ENCODE results near the gene SPATC1L.
"Not testable (repeated sequence)": the region's sequence is repeated elsewhere in the genome, so short reads cannot be mapped to it uniquely, and the experiment has no call there.

The SPATC1L gene

DNA sequence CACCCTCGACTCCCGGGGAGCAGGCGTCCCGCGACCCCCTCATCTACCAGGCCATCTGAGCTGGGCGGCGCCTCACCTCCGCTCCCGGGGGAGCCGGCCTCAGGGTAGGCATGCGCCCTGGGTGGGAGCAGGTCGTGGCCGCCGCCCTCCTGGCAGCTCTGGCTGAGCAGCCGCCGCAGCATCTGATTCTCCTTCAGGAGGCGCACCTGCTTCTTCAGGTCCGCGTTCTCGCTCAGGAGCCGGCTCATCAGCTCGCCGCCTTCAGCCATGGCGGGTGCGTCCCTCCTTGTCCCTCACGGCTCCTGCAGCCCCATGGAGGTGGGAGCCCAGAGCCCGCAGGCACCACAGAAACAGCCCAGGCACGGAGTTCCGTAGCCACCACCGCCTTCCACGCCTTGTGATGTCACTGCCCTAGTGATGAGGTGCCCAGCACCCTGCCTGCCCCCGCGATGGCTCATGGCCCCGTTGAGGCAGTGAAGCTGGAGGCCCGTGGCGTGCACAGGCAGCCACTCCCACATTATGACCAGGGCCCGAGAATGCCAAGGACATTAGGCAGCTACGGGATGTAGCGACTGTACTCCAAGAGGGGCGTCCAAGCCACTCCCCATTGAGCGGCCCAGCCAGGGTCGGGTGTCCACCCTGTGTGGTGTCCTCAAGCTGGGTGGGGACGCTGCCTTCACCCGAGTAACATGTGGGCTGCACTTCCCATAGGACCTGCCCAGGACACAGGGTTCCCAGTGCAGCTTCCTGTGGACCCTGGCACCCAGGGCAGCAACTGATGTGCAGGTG, 1.5 kb downstream of the SPATC1L start:
- DNase-seq, result no peak

DNA sequence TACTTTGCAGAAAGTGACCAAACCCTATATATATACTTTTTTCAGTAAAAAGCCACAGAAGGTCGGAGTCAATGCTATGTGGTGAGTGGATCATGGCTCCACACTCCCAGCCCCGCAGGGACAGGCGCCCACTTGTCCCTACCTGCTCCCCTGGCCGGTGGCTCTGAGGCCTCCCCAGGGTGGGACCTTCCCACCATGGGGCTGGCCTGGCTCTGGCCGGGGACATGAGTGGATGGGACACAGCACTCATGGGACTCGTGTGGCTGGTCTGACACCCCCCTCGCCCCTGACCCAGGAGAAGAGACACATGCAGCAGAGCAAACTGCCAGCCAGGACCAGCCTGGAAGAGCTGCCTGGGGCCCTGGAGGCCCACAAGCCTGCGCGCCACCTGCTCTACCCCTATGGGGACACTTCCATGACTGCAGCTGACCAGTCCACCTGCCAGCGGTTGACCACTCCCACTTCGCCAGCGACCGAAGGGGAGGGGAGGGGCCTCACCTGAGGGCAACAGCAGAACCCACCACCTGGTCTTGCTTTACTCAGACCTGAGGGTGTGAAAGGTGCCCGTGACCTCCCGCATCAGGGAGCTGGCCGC, 2.2 kb downstream of the SPATC1L start:
- no peak for DNase-seq

DNA sequence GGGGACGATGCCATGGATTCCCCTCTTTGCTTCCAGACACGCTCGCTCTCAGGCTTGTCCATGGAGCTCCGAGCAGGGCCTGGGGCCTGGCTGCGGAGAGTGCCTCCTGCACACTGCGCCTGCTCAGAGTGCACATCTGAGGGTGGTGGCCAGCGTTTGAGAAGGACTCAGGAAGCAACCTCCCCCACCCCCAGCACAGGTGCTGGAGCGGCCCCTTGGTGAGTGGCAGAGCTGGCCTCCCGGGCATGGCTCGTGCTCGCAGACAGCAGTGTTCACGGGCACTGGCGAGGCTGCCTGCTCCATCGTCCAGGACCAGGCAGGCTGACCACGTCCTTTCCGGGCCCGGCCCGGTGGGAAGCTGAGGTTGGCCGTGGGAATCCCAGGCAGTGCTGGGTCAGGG, 2.8 kb downstream of the SPATC1L start:
- DNase-seq, result no peak

DNA sequence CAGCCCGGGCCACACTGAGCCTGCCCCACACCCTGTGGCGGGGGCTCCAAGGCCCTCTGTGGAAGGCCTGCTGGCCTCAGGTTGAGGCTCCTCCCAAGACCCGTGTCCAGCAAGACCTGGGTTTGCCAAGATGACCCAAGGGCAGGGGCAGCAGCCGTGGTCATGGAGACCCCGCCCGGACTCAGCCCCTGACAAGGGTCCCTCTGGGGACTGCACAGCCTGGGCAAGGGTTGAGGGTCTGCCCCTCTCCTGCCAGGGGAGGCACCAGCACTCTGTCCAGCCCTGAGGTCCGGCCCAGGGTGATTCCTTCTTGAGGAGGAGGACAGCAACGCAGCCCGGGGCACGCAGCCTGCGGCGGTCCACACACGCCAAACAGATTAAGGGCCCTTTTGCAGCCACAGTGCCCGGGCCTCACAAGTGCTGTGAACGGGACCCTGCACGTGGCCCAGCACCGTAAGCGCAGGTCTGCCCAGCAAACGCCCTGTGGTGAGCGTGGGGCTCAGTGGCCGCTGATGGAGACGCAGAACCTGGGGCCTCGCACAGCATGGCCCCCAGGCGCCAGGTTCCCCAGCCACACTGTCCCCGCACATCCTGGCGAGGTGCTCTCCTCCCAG, 3.4 kb downstream of the SPATC1L start:
- DNase-seq, result no peak

DNA sequence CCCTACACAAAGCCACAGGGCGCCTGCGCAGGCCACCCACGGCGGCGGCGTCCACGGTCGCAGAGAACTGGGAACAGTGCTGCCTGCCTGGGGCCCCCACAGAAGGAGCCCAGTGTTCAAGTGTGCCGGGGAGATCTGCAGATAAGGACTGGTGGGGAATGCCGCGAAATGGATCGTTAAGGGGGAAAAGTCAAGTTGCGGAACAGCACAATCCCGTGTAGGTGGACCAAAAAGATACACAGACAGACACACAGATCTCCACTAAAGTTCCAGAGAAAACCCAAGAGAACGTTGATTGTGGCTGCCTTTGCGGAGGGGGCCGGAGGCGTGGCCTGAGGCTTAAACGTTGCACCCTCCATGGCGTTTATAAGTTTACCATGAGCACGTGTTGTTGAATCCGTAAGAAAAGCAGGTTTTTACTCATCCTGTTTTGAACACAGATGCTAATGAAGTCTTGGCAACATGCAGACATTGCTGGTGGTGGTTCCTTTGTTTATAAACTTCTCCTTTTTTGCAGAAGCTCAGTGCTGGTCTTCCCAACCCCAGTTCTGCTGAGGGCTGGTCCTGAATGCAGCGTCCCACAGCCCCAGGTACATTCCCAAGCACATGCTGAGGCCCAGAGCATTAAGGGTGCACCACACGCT, 4.1 kb downstream of the SPATC1L start:
- DNase-seq, result no peak

DNA sequence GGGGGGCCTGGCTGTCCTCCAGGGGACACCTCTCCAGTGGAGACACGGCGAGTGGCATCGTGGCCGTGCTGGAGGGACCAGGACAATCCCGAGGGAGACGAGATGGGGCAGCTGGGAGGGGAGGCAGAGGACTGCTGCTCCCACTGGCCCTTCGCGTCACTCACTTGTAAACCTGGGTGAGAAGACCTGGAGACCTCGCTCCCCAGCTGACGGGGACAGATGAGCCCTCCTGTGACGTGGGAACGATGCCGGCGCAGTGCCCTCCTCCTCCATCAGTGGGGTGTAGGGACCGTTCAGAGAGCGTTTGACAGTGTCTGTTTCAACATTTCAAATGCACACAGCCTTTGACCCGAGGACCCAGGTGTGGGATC, 4.6 kb downstream of the SPATC1L start:
- DNase-seq, result no peak

DNA sequence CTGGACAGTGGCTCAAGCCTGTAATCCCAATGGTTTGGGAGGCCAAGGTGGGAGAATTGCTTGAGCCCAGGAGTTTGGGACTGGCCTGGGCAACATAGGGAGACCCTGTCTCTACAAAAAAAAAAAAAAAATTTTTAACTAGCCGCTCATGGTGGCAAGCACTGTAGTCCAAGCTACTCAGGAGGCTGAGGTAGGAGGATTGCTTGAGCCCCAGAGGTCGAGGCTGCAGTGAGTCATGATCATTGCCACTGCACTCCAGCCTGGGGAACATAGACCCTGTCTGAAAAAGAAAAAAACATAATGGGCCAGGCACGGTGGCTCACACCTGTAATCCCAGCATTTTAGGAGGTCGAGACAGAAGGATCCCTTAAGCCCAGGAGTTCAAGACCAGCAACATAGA, 5.3 kb downstream of the SPATC1L start:
- DNase-seq, result no peak

DNA sequence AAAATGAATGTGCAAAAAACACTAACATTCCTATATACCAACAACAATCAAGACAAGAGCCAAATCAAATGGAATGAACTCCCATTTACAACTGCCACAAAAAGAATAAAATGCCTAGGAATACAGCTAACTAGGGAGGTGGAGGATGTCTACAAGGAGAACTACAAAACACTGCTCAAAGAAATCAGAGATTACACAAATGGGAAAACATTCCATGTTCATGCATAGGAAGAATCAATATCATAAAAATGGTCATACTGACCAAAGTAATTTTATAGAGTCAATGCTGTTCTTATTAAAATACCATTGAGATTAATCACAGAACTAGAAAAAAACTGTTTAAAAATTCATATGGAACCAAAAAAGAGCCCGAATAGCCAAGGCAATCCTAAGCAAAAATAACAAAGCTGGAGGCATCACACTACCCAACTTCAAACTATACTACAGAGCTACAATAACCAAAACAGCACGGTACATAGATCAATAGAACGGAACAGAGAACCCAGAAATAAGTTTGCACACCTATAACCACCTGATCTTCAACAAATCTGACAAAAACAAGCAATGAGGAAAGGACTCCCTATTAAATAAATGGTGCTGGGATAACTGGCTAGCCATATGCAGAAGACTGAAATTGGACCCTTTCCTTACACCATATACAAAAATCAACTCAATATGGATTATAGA, 7.7 kb downstream of the SPATC1L start:
- DNase-seq, result not testable (repeated sequence)

DNA sequence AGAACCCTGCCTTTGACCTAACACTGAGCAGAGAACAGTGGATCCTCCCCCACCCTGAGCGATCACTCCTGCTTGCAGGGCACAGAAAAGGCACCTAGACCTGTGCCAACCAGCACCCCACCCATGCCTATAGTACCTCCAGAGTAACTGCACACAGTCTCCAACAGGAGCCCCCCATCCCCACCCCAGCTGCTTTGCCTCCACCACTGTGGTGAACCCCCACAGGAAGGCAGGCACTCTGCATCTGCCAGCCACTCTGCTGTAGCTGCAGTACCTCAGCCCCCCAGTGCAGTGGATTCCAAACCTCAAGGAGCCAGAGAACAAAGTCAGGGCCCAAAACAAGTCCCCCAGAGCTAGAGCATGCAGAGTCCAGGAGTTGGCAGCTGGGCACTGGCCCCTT, 10.7 kb downstream of the SPATC1L start:
- DNase-seq, result no peak

DNA sequence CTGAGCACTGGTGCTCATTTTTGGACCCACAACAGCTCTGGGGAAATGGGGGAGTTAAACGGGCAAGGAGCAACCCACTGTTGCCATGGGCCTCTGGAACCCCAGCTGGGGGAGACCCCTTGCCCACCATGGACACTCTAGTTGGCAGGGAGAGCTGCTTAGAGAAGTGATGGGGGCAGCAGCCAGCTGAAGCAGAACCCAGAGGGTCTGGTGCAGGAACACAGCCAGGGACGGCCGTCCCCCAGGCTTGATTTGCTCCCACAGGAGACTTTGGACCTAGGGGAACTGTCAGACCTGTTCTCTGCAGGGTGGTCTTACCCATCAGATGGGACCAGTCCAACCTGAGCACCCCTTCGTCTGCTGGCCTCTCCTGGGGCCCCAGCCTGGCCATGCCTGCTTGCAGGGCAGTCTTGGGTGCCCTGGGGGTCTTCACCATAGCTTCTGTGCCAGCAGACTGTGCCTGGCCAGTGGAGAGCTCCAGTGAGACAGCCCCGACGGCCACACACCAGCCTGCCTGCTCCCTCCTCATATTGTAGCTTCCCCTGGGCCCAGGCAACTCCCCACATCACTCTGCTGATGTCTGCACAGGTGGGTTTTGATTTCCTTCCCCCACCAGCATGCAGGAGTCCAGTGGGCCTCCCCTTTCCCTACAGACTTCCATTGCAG, 11.3 kb downstream of the SPATC1L start:
- DNase-seq, result no peak

DNA sequence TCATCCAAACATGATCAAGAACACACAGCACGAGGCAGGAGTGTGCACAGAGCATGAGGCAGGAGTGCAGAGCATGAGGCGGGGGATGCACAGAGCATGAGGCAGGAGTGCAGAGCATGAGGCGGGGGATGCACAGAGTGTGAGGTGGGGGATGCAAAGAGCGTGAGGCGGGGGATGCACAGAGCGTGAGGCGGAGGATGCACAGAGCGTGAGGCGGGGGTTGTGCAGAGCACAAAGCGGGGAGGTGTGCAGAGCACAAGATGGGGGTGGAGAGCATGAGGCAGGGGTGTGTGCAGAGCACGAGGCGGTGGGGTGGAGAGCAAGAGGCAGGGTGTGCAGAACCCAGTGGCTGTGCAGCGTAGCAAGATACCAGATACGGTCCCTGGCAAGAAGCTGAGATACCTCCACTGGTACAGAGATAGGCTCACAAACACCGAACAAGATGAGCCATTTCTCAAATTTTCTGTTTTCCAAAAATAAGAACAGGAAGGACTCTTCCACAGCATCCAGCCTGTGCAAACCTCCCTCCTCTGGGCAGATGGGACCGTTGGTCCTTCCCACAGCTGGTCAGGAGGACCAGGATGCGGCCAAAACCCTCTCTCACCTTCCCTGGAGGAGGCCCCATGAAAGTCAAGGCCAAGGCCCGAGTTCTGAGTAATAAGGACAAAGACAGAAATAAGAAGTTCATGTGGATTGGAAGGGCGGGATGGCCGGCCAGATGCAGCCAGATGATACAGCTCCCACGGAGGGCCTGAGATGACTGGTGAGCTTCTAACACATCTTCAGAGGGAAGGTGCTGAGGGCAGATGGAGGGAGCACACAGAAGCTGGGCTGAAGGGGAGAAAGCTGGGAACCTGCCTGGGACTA, 12.0 kb downstream of the SPATC1L start:
- DNase-seq, result no peak

DNA sequence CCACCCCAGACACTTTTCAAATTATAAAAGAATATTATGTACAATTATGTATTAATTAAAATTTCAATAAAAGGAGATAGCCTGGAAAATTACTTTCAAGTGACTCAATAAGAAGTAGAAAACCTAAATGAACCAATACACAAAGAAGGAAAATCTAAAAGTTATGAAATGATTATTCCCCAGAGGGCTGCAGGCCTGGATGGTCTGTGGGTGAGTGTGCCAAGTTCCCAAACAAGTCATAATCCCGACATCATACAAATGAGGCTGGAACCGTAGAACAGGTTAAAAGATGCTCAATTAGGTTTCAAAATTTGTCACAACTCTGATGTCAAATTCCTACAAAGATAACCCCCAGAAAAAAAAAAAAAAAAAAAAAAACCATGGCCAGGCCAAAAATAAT, 12.7 kb downstream of the SPATC1L start:
- DNase-seq, result no peak

DNA sequence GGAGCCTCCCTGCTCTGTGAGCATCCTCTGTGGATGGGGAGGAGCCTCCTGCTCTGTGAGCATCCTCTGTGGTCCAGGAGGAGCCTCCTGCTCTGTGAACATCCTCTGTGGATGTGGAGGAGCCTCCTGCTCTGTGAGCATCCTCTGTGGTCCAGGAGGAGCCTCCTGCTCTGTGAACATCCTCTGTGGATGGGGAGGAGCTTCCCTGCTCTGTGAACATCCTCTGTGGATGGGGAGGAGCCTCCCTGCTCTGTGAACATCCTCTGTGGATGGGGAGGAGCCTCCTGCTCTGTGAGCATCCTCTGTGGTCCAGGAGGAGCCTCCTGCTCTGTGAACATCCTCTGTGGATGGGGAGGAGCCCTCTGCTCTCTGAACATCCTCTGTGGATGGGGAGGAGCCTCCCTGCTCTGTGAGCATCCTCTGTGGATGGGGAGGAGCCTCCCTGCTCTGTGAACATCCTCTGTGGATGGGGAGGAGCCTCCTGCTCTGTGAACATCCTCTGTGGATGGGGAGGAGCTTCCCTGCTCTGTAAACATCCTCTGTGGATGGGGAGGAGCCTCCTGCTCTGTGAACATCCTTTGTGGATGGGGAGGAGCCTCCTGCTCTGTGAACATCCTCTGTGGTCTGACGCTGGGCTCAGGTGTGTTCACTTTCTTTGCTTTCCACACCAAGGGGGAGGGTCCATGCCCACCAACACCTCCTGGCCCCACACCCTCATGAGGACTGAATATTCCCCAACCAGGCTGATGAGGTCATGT, 13.6 kb downstream of the SPATC1L start:
- not testable (repeated sequence) for DNase-seq

DNA sequence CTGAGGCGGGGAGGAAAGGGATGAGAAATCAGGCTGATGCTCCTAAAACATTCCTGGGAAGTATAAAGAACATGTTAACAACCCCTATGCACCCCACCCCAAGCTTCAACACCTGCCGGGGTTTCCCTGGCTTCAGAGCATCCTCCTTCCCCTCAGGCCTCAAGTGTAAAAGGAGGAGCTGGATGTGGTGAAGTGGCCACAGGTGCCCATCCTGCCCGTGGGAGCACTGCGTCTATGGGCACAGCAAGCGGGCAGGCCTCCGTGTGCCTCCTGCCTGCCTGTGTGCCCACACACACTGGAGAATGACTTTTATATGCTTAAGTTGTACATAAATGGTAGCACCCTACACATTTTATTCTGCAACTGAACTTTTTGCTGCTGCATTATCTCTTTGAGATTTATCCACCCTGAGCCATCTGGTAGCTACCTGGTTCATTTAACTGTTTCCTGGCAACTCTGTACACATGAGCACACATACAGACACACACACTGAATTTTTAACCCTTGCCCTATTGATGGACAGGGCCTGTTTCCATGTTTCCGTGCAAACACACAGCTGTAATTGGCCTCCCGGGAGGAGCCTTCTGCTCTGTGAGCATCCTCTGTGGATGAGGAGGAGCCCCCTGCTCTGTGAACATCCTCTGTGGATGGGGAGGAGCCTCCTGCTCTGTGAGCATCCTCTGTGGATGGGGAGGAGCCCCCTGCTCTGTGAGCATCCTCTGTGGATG, 15.4 kb downstream of the SPATC1L start:
- DNase-seq, result no peak

DNA sequence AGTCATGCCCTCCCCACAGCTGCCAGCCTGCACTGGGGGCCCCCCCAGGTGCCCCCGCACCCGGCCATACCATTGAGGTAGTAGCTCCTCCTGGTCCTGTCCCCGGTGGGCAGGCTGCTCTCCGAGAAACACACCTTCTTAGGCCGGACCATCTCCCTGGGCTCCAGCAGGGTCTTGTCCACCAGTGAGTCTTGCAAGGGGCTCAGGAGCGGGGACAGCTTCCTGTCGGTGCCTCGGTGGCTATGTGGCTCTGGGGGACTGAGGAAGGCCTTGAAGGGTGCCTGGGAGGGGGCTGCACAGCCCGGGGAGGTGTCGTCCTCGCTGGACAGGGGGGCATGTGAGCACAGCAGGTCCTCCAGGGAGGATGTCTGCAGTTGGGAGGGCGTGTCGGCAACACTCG, 16.0 kb downstream of the SPATC1L start:
- DNase-seq, result no peak

DNA sequence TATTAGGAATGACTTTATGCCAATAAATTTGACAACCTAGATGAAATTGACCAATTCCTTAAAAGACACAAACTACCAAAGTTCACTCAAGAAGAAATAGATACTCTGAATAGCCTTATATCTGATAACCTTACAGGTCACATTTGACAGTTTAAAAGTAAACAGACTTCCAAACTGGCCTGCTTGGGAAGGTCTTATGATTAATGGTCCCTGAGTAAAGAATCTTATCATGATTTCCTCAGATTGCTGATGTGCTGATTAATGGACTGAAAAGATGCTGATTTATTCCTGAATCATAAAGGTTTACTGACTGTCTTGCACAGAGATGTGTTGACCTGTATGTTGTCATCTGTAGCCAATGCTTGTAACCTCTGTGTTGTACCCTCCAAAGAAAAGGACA, 19.2 kb downstream of the SPATC1L start:
- no peak for DNase-seq

DNA sequence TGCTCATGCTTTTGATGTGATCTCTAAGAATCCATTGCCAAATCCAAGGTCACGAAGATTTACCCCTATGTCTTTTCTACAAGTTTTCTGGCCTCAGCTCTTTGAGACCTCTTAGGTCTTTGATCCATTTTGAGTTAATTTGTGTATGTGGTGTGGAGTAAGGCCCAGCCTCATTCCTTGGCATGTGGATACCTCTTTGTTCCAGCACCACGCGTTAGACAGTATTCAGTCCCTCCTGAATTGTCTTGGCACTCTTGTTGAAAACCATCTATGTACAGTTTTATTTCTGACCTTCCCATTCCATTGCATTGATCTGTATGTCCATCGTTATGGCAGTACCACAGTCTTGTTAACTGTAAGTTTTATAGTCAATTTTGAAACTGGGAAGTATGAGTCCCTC, 20.9 kb downstream of the SPATC1L start:
- no peak for DNase-seq

DNA sequence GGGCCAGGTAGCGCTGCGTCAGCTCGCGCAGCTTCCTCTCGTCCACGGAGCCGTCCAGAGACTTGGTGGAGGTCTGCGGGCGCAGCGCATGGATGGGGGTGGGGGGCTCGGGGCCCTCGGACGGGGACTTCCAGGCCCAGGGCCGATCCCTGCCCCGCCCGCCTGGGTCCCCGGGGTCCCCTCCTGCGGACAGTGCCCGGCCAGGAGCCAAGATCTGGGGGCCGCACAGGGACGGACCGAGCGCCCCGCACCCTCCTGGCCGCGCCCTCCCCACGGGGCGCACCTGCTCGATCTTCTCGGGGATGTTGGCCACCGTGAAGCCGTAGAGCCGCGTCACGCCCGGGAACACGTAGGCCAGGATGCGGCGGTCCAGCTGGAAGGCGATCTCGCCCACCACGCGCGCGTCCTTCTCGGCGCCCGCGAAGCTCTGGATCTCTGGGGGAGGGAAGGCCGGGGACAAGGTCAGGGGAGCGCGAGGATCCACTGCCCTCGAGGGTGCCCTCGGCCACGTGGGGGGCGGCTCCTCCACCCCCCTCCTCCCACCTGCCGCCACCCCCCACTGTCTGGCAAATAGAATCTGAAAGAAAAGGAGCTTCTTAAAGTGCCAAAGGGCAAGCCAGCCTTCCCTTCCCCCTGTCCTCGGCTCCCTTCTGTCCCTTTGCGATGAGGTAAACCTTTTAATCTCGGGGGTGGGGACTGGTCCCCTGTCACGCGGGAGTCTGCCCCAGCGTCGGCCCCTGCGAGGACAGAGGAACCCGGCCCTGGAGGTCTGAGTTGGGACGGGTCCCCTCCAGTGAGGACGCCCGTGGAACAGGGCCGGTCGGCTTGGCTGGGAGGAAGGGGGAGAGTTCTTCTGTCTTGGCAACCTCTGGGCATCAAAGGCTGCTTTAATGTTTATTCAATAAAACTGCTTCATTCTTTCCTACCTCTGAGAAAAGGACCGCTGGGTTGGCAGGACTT, 22.3 kb downstream of the SPATC1L start:
- no peak for DNase-seq
